H9 (cell line): ENCODE data around the gene CD2AP. TPM values are rescaled to one million over a fixed set of nuclear protein-coding genes. Genes with fewer than 3 reads are reported as not detected.

ENCODE experiments used
- DNase-seq: peaks from one replicate; pipeline ENCODE4 v3.0.0-alpha.2; 2017
- H2AFZ ChIP-seq: one replicate; pipeline ENCODE4 v1.6.1; 2013; ENCODE audit warnings: mild to moderate bottlenecking, low read length, control low read depth, moderate library complexity
- H2AK5ac ChIP-seq: 2 replicates; pipeline ENCODE4 v1.6.1; 2013; ENCODE audit warnings: low read length, control low read depth, mixed read lengths; ENCODE audit not compliant: insufficient read length
- H2BK120ac ChIP-seq: one replicate; pipeline ENCODE4 v1.6.1; 2013; ENCODE audit warnings: low read depth, mild to moderate bottlenecking, low read length, control low read depth, inconsistent platforms; ENCODE audit not compliant: poor library complexity, severe bottlenecking
- H2BK12ac ChIP-seq: 2 replicates; pipeline ENCODE4 v1.6.1; 2013; ENCODE audit warnings: low read length, control low read depth, mixed read lengths, low read depth; ENCODE audit not compliant: insufficient read length
- H2BK15ac ChIP-seq: 2 replicates; pipeline ENCODE4 v1.6.1; 2013; ENCODE audit warnings: low read depth, low read length, control low read depth
- H2BK20ac ChIP-seq: one replicate; pipeline ENCODE4 v1.6.1; 2013; ENCODE audit warnings: low read depth, mild to moderate bottlenecking, low read length, control low read depth, inconsistent platforms; ENCODE audit not compliant: poor library complexity, severe bottlenecking
- H2BK5ac ChIP-seq: 2 replicates; pipeline ENCODE4 v1.6.1; 2013; ENCODE audit warnings: low read length, control low read depth, mixed read lengths; ENCODE audit not compliant: insufficient read length
- H3K14ac ChIP-seq: 2 replicates; pipeline ENCODE4 v1.6.1; 2013; ENCODE audit warnings: low read length, control low read depth; ENCODE audit not compliant: insufficient read depth
- H3K18ac ChIP-seq: 2 replicates; pipeline ENCODE4 v1.6.1; 2013; ENCODE audit warnings: low read depth, mild to moderate bottlenecking, mixed read lengths, low read length, control low read depth; ENCODE audit not compliant: insufficient read length
- H3K23ac ChIP-seq: 2 replicates; pipeline ENCODE4 v1.6.1; 2013; ENCODE audit warnings: low read length, control low read depth, mixed read lengths, low read depth; ENCODE audit not compliant: insufficient read length
- H3K23me2 ChIP-seq: 2 replicates; pipeline ENCODE4 v1.6.1; 2013; ENCODE audit warnings: low read depth, mild to moderate bottlenecking, mixed read lengths, low read length, control low read depth; ENCODE audit not compliant: insufficient read length, poor library complexity, severe bottlenecking
- H3K27ac ChIP-seq: 2 replicates; pipeline ENCODE4 v1.5.1; 2013; ENCODE audit warnings: low read length, control low read depth, mixed read lengths, low read depth; ENCODE audit not compliant: insufficient read length
- H3K27me3 ChIP-seq: 2 replicates; pipeline ENCODE4 v1.6.1; 2013; ENCODE audit warnings: low read length, control low read depth, inconsistent platforms; ENCODE audit not compliant: insufficient read depth
- H3K4ac ChIP-seq: 2 replicates; pipeline ENCODE4 v1.6.1; 2013; ENCODE audit warnings: low read depth, mild to moderate bottlenecking, control low read depth, inconsistent platforms, low read length, moderate library complexity
- H3K4me1 ChIP-seq: 2 replicates; pipeline ENCODE4 v1.6.1; 2013; ENCODE audit warnings: low read length, control low read depth, inconsistent platforms; ENCODE audit not compliant: insufficient read depth
- H3K4me2 ChIP-seq: 2 replicates; pipeline ENCODE4 v1.6.1; 2013; ENCODE audit warnings: low read length, control low read depth, mixed read lengths; ENCODE audit not compliant: insufficient read length, insufficient read depth
- H3K56ac ChIP-seq: 2 replicates; pipeline ENCODE4 v1.6.1; 2013; ENCODE audit warnings: low read depth, mild to moderate bottlenecking, mixed read lengths, low read length, control low read depth; ENCODE audit not compliant: insufficient read length
- H3K79me1 ChIP-seq: 2 replicates; pipeline ENCODE4 v1.6.1; 2013; ENCODE audit warnings: low read depth, mild to moderate bottlenecking, moderate library complexity, low read length, control low read depth, inconsistent platforms; ENCODE audit not compliant: insufficient read depth, poor library complexity, severe bottlenecking
- H3K79me2 ChIP-seq: 2 replicates; pipeline ENCODE4 v1.6.1; 2013; ENCODE audit warnings: low read length, control low read depth, inconsistent platforms; ENCODE audit not compliant: insufficient read depth
- H3K9ac ChIP-seq: 2 replicates; pipeline ENCODE4 v1.6.1; 2013; ENCODE audit warnings: low read length, control low read depth, mixed read lengths; ENCODE audit not compliant: insufficient read length; ENCODE audit errors: extremely low read depth
- H3K9me3 ChIP-seq: one replicate; pipeline ENCODE4 v1.6.1; 2013; ENCODE audit warnings: low read depth, low read length, inconsistent platforms; ENCODE audit not compliant: control insufficient read depth
- H3T11ph ChIP-seq: one replicate; pipeline ENCODE4 v1.6.1; 2013; ENCODE audit warnings: mild to moderate bottlenecking, low read length, control low read depth, inconsistent platforms
- H4K20me1 ChIP-seq: one replicate; pipeline ENCODE4 v1.6.1; 2013; ENCODE audit not compliant: control insufficient read depth, insufficient read length, insufficient read depth
- H4K5ac ChIP-seq: 2 replicates; pipeline ENCODE4 v1.6.1; 2013; ENCODE audit warnings: low read depth, mild to moderate bottlenecking, mixed read lengths, low read length, control low read depth; ENCODE audit not compliant: insufficient read length
- H4K8ac ChIP-seq: replicated peaks from 2 replicates; pipeline ENCODE4 v1.6.1; 2013; ENCODE audit warnings: low read length, control low read depth, mixed read lengths, low read depth; ENCODE audit not compliant: insufficient read length
- H4K91ac ChIP-seq: 2 replicates; pipeline ENCODE4 v1.6.1; 2013; ENCODE audit warnings: low read depth, mild to moderate bottlenecking, moderate library complexity, mixed read lengths, low read length, control low read depth; ENCODE audit not compliant: insufficient read length
- H3K27ac Mint-ChIP-seq, 3 experiments: 2 replicates in 2 of 3; 3 replicates in 1 of 3; pipeline ENCODE4 v1.8.0; 2020 to 2021; ENCODE audit warnings: mixed read lengths in 3 of 3, mild to moderate bottlenecking in 1 of 3, moderate library complexity in 1 of 3
- H3K27me3 Mint-ChIP-seq: 2 replicates; pipeline ENCODE4 v1.8.0; 2021; ENCODE audit warnings: low read depth, mild to moderate bottlenecking, moderate library complexity, mixed read lengths
- H3K36me3 Mint-ChIP-seq, 3 experiments: 2 replicates in 2 of 3; 3 replicates in 1 of 3; pipeline ENCODE4 v1.8.0; 2020 to 2021; ENCODE audit warnings: low read depth in 3 of 3, mixed read lengths in 3 of 3; ENCODE audit not compliant: insufficient read depth in 1 of 3
- H3K4me1 Mint-ChIP-seq, 2 experiments: 2 replicates each; pipeline ENCODE4 v1.8.0; 2020; ENCODE audit warnings: mixed read lengths in 2 of 2
- H3K4me3 Mint-ChIP-seq, 2 experiments: 2 replicates in 1 of 2; 3 replicates in 1 of 2; pipeline ENCODE4 v1.8.0; 2020 to 2021; ENCODE audit warnings: mild to moderate bottlenecking in 2 of 2, mixed read lengths in 2 of 2, moderate library complexity in 1 of 2
- H3K9me3 Mint-ChIP-seq, 2 experiments: 2 replicates in 1 of 2; 3 replicates in 1 of 2; pipeline ENCODE4 v1.8.0; 2020; ENCODE audit warnings: mild to moderate bottlenecking in 2 of 2, mixed read lengths in 2 of 2, moderate library complexity in 1 of 2
- CTCF ChIP-seq: fragments of 200-600 bp; sonication (generic); conservative IDR thresholded peaks from 3 replicates; pipeline ENCODE4 v1.8.0; 2021; ENCODE audit warnings: antibody characterized with exemption, mild to moderate bottlenecking
- total RNA-seq: library from RNA; stranded (reverse); gene quantifications from 2 replicates; pipeline ENCODE4 v1.2.1, GENCODE V29; 2021

CD2AP gene
- total RNA-seq, 1 experiment from 2014 or later = 50.1 TPM

DNA sequence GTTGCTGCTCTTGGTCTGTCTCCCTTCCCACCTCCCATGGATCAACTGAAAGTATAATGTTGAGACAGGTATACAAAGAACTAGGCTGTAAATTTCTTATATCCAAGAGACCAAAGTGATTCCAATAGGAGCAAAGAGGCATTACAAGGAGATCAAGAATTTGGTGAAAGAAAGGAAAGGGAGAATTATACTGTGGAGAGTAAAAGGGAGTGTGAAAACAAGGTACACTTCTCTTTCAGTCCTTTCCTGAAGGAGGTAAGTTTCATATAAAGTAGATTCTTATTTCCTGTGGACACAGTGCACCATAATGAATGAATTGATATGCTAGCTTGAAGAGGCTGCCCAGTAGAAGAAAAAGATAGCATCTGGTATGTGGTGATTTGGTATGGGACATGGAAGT, 49.7 kb downstream of the CD2AP start:
- Histone ChIP-seq H3K4ac (no peak overlapping the region), H3T11ph (no peak overlapping the region), H2AFZ (no peak overlapping the region), H4K5ac (no peak overlapping the region), H2AK5ac (no peak overlapping the region), H3K4me1 (no peaks in the 10 kb centered on the region; the same call in 1 of the 2 replicates), H3K18ac (no peak overlapping the region), H2BK15ac (no peak overlapping the region), H4K20me1 (no peaks in the 10 kb centered on the region), H3K56ac (no peak overlapping the region), H2BK20ac (no peak overlapping the region), H3K9ac (no peak overlapping the region), H3K9me3 (no peaks in the 10 kb centered on the region), H4K91ac (no peak overlapping the region), H2BK120ac (no peak overlapping the region), H2BK5ac (no peak overlapping the region), H2BK12ac (no peak overlapping the region), H3K14ac (no peak overlapping the region), H3K4me2 (no peak overlapping the region), H3K23me2 (no peaks in the 10 kb centered on the region), H3K79me1 (peaks cover 6% of the 10 kb centered on the region), H3K27ac (no peak overlapping the region), H3K27me3 (no peaks in the 10 kb centered on the region), H3K79me2 (peaks cover 12% of the 10 kb centered on the region; the same call in 1 of the 2 replicates), H3K23ac (no peak overlapping the region), H4K8ac (no peak overlapping the region)
- peaks cover 3 to 12% of the 10 kb centered on the region in 2 experiments; a peak in 2 of 4 replicates for H3K4me1 Mint-ChIP-seq
- no peaks in the 10 kb centered on the region for H3K27me3 Mint-ChIP-seq
- peaks cover 12 to 26% (median 25%) of the 10 kb centered on the region in 3 experiments for H3K36me3 Mint-ChIP-seq
- no peak for DNase-seq
- no peak overlapping the region for H3K4me3 Mint-ChIP-seq
- H3K9me3 Mint-ChIP-seq = peaks cover 4 to 5% of the 10 kb centered on the region in 2 experiments; a peak in 3 of 5 replicates
- TF ChIP-seq CTCF = no peak
- no peak overlapping the region for H3K27ac Mint-ChIP-seq
